Measurements from ENCODE around the gene NELFE. TPM values are rescaled to one million over a fixed set of nuclear protein-coding genes. Genes with fewer than 3 reads are reported as not detected.

Gene NELFE
- total RNA-seq, 1 donor from 2014 or later: 113 TPM

GRCh38 chr6:31947864-31948263 lies 10.9 kb downstream of the NELFE start:
- TF ChIP-seq CTCF (conservative IDR thresholded peaks at IDR 0.05; ENCODE audit: low read depth, low read length): no peak
- H3K4me3 ChIP-seq (ENCODE audit: low read depth, low read length): no peak overlapping the region
- DNase-seq (ENCODE audit: low read depth): no peak

- H3K4me3 ChIP-seq (ENCODE audit: low read depth, low read length): no peak overlapping the region
- TF ChIP-seq CTCF (conservative IDR thresholded peaks at IDR 0.05; ENCODE audit: low read depth, low read length): no peak
- no peak for DNase-seq (ENCODE audit: low read depth)
These were observed 11.6 kb downstream of the NELFE start for GRCh38 chr6:31947070-31947675.

- no peak for DNase-seq (ENCODE audit: low read depth)
- peak overlapping the region; percentile 52 for H3K4me3 ChIP-seq (ENCODE audit: low read depth, low read length)
- TF ChIP-seq CTCF (conservative IDR thresholded peaks at IDR 0.05; ENCODE audit: low read depth, low read length): no peak
These were observed 12.3 kb downstream of the NELFE start for GRCh38 chr6:31946370-31946885.

GRCh38 chr6:31945507-31946369 lies 13.0 kb downstream of the NELFE start, which contains the start of gene CFB:
TSS of gene CFB (plus strand) at chr6:31946095. CDS start at chr6:31946222, 127 bp downstream.
- peak within 1 kb of the TSS; percentile 52 for H3K4me3 ChIP-seq (ENCODE audit: low read depth, low read length)
- no peak for TF ChIP-seq CTCF (conservative IDR thresholded peaks at IDR 0.05; ENCODE audit: low read depth, low read length)
- DNase-seq (ENCODE audit: low read depth): peak; percentile 56

- H3K4me3 ChIP-seq (ENCODE audit: low read depth, low read length): peak overlapping the region; percentile 52
- no peak for DNase-seq (ENCODE audit: low read depth)
- TF ChIP-seq CTCF (conservative IDR thresholded peaks at IDR 0.05; ENCODE audit: low read depth, low read length): no peak
These were observed 13.6 kb downstream of the NELFE start for GRCh38 chr6:31945154-31945506.

GRCh38 chr6:31943742-31944141 lies 15.0 kb downstream of the NELFE start:
- TF ChIP-seq CTCF (conservative IDR thresholded peaks at IDR 0.05; ENCODE audit: low read depth, low read length): no peak
- DNase-seq (ENCODE audit: low read depth): no peak
- H3K4me3 ChIP-seq (ENCODE audit: low read depth, low read length): no peak overlapping the region

All from epithelial cell of proximal tubule (primary cell).